ENCODE results near the gene EFL1.
A peak's percentile ranks its signal among the peaks of the same experiment; 100 is the strongest.
"Not testable (repeated sequence)": the region's sequence is repeated elsewhere in the genome, so short reads cannot be mapped to it uniquely, and the experiment has no call there.

Gene EFL1

DNA sequence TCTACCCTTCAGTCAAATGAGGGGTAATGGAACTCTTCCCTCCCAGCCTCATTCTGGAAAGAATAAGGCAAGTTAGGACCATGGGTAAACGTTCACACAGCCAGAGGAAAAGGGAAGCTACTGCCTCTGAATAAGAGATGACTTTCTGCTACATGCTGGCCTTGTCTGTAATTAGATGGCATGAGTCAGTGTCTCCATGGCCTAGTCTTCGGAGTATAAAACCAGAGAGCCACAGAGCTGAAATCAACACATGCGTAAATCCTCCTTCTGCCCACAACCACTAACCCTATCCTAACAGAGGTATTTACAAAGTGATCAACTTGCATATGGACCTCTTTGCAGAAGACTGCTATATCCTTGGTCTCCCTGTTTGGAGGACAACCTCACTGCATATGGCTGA is 14.3 kb downstream of the EFL1 start:
- 98% methylated on average over 2 of the region's 3 CpGs for WGBS
- H2AFZ ChIP-seq (ENCODE audit: low read depth, low read length); H3K18ac ChIP-seq (ENCODE audit: low read depth in 1 of 2, low read length in 2 of 2); H2BK15ac ChIP-seq (ENCODE audit: low read depth, poor library complexity, severe bottlenecking); H3K14ac ChIP-seq (ENCODE audit: low read length in 2 of 2); H3K23ac ChIP-seq (ENCODE audit: low read length in 2 of 2); H3K79me1 ChIP-seq (replicated peaks; ENCODE audit: low read length, poor library complexity, severe bottlenecking); DNase-seq; H2BK120ac ChIP-seq (ENCODE audit: low read depth, low read length); H3K27ac ChIP-seq (ENCODE audit: low read length, poor library complexity, severe bottlenecking); H3K9ac ChIP-seq (ENCODE audit: low read length); H2BK12ac ChIP-seq (ENCODE audit: low read length in 2 of 2); H4K8ac ChIP-seq (ENCODE audit: low read length); H3K4me3 ChIP-seq (ENCODE audit: insufficient read depth in 1 of 2, low read depth in 1 of 2, low read length in 2 of 2); H3K4me1 ChIP-seq (ENCODE audit: control insufficient read depth, insufficient read depth, low read depth, low read length); H2AK5ac ChIP-seq (ENCODE audit: low read length, severe bottlenecking); H2BK5ac ChIP-seq (ENCODE audit: low read depth, low read length, poor library complexity, severe bottlenecking); H3K27me3 ChIP-seq (ENCODE audit: control insufficient read depth in 1 of 2, insufficient read depth in 1 of 2, low read length in 2 of 2); H3K9me3 ChIP-seq (ENCODE audit: control insufficient read depth, low read length); H3K4ac ChIP-seq (ENCODE audit: low read depth in 1 of 2, low read length in 2 of 2); H3K4me2 ChIP-seq (ENCODE audit: low read length, poor library complexity, severe bottlenecking); H4K91ac ChIP-seq (ENCODE audit: low read length): not testable (repeated sequence)
- peaks cover 0 to 52% of the 10 kb centered on the region in 2 experiments for H3K36me3 ChIP-seq (ENCODE audit: control insufficient read depth in 1 of 2, insufficient read depth in 2 of 2, low read depth in 1 of 2, low read length in 2 of 2)

DNA sequence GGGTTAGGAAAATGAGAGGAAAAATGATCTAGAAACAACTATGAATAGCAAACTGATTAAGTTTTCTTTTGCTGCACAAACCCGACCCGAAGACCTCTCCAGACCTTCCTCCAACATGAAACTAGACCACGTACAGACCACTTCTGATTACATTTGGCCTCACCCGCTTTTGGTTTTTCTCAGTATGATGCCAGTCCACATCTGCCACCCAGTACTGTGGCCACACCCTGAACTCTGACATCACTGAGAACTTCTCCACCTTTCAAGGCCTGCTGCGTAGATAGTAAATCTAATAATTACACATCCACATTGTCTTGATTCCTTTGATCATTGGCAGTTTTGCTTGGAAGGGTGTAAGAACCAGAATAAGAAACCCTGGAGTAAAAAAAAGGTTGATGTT is 16.6 kb downstream of the EFL1 start:
- 99% methylated on average over 4 of the region's 5 CpGs for whole genome bisulfite sequencing
- H4K91ac ChIP-seq (ENCODE audit: low read length); H3K23ac ChIP-seq (ENCODE audit: low read length in 2 of 2): not testable (repeated sequence)

DNA sequence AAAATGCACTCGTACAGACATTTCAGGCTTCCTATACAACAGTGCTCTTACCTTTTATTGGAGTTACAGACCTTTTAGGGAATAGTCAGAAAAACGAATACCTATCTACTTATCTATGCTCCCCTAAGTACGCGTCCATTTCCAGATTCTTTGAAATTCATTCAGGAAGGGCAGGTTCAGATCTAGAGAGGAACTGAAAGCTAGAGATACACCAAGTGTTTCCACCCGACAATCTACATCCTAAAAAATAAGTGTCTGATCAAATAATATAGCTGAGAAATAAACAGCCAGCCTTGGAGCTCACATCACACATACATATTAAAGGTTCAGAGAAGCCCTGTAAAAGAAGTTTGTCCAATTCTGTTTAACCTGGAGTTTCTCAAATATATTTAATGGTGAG is 18.9 kb downstream of the EFL1 start:
- H2AFZ ChIP-seq (ENCODE audit: low read depth, low read length); H3K4ac ChIP-seq (ENCODE audit: low read depth in 1 of 2, low read length in 2 of 2); H2BK120ac ChIP-seq (ENCODE audit: low read depth, low read length); H3K27ac ChIP-seq (ENCODE audit: low read length, poor library complexity, severe bottlenecking); H3K14ac ChIP-seq (ENCODE audit: low read length in 2 of 2); H3K4me1 ChIP-seq (ENCODE audit: control insufficient read depth, insufficient read depth, low read depth, low read length); H3K79me1 ChIP-seq (replicated peaks; ENCODE audit: low read length, poor library complexity, severe bottlenecking); H3K9me3 ChIP-seq (ENCODE audit: control insufficient read depth, low read length); H3K27me3 ChIP-seq (ENCODE audit: control insufficient read depth in 1 of 2, insufficient read depth in 1 of 2, low read length in 2 of 2); H3K9ac ChIP-seq (ENCODE audit: low read length); H3K23ac ChIP-seq (ENCODE audit: low read length in 2 of 2); H4K91ac ChIP-seq (ENCODE audit: low read length); DNase-seq; H3K18ac ChIP-seq (ENCODE audit: low read depth in 1 of 2, low read length in 2 of 2); H2BK12ac ChIP-seq (ENCODE audit: low read length in 2 of 2); H2BK15ac ChIP-seq (ENCODE audit: low read depth, poor library complexity, severe bottlenecking); H2AK5ac ChIP-seq (ENCODE audit: low read length, severe bottlenecking); H2BK5ac ChIP-seq (ENCODE audit: low read depth, low read length, poor library complexity, severe bottlenecking); H4K8ac ChIP-seq (ENCODE audit: low read length); H3K4me3 ChIP-seq (ENCODE audit: insufficient read depth in 1 of 2, low read depth in 1 of 2, low read length in 2 of 2); H3K4me2 ChIP-seq (ENCODE audit: low read length, poor library complexity, severe bottlenecking): not testable (repeated sequence)
- H3K36me3 ChIP-seq (ENCODE audit: control insufficient read depth in 1 of 2, insufficient read depth in 2 of 2, low read depth in 1 of 2, low read length in 2 of 2), result peaks cover 0 to 64% of the 10 kb centered on the region in 2 experiments
- no CpG with 5 or more reads among the region's 5 CpGs for WGBS

More for the DNA sequence above, 16.6 kb downstream of the EFL1 start:
- H3K9ac ChIP-seq (ENCODE audit: low read length); H2BK12ac ChIP-seq (ENCODE audit: low read length in 2 of 2); H3K4me2 ChIP-seq (ENCODE audit: low read length, poor library complexity, severe bottlenecking); H3K27me3 ChIP-seq (ENCODE audit: control insufficient read depth in 1 of 2, insufficient read depth in 1 of 2, low read length in 2 of 2); H3K4me1 ChIP-seq (ENCODE audit: control insufficient read depth, insufficient read depth, low read depth, low read length); H2BK5ac ChIP-seq (ENCODE audit: low read depth, low read length, poor library complexity, severe bottlenecking); H3K18ac ChIP-seq (ENCODE audit: low read depth in 1 of 2, low read length in 2 of 2); DNase-seq; H2BK120ac ChIP-seq (ENCODE audit: low read depth, low read length); H3K79me1 ChIP-seq (replicated peaks; ENCODE audit: low read length, poor library complexity, severe bottlenecking); H3K4ac ChIP-seq (ENCODE audit: low read depth in 1 of 2, low read length in 2 of 2); H3K14ac ChIP-seq (ENCODE audit: low read length in 2 of 2); H2AK5ac ChIP-seq (ENCODE audit: low read length, severe bottlenecking); H3K4me3 ChIP-seq (ENCODE audit: insufficient read depth in 1 of 2, low read depth in 1 of 2, low read length in 2 of 2); H2BK15ac ChIP-seq (ENCODE audit: low read depth, poor library complexity, severe bottlenecking); H4K8ac ChIP-seq (ENCODE audit: low read length); H3K9me3 ChIP-seq (ENCODE audit: control insufficient read depth, low read length); H3K27ac ChIP-seq (ENCODE audit: low read length, poor library complexity, severe bottlenecking); H2AFZ ChIP-seq (ENCODE audit: low read depth, low read length): not testable (repeated sequence)
- peaks cover 0 to 41% of the 10 kb centered on the region in 2 experiments for H3K36me3 ChIP-seq (ENCODE audit: control insufficient read depth in 1 of 2, insufficient read depth in 2 of 2, low read depth in 1 of 2, low read length in 2 of 2)

DNA sequence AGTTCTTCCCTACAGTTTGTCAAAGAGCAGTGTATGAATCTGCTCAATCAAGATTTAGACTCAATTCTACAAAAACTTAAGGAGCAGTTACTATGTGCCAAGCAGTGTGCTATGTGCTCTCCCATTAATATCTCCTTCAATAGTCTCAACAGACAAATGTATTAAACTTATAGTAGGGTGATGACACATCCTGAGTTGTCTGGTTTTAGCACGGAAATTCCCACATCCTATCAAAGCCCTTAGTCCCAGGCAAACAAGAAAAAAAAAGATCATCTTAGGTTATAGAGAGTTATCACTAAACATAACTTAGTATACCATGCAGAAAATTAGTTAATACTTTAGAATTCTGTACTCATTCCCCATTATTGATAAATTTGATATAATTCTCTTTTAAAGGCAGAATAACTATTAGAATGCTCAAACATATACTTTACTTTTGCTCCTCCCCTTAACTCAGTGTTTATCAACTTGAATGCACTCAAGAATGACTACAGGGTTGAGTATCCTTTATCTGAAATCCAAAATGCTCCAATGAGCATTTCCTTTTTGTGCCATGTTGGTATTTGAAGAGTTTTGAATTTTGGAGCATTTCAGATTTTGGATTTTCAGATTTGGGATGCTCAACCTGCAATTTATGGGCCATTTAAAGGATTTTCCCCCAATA is 20.6 kb downstream of the EFL1 start:
- H3K27me3 ChIP-seq (ENCODE audit: control insufficient read depth in 1 of 2, insufficient read depth in 1 of 2, low read length in 2 of 2); H2BK15ac ChIP-seq (ENCODE audit: low read depth, poor library complexity, severe bottlenecking); H3K4me3 ChIP-seq (ENCODE audit: insufficient read depth in 1 of 2, low read depth in 1 of 2, low read length in 2 of 2); H2AFZ ChIP-seq (ENCODE audit: low read depth, low read length); H3K18ac ChIP-seq (ENCODE audit: low read depth in 1 of 2, low read length in 2 of 2); H4K8ac ChIP-seq (ENCODE audit: low read length); H3K23ac ChIP-seq (ENCODE audit: low read length in 2 of 2); H3K79me1 ChIP-seq (replicated peaks; ENCODE audit: low read length, poor library complexity, severe bottlenecking); H3K27ac ChIP-seq (ENCODE audit: low read length, poor library complexity, severe bottlenecking); H3K4ac ChIP-seq (ENCODE audit: low read depth in 1 of 2, low read length in 2 of 2); H2BK12ac ChIP-seq (ENCODE audit: low read length in 2 of 2); H2BK120ac ChIP-seq (ENCODE audit: low read depth, low read length); H3K9ac ChIP-seq (ENCODE audit: low read length); H3K9me3 ChIP-seq (ENCODE audit: control insufficient read depth, low read length); H2AK5ac ChIP-seq (ENCODE audit: low read length, severe bottlenecking); H2BK5ac ChIP-seq (ENCODE audit: low read depth, low read length, poor library complexity, severe bottlenecking); H3K4me1 ChIP-seq (ENCODE audit: control insufficient read depth, insufficient read depth, low read depth, low read length); H4K91ac ChIP-seq (ENCODE audit: low read length); H3K14ac ChIP-seq (ENCODE audit: low read length in 2 of 2); H3K4me2 ChIP-seq (ENCODE audit: low read length, poor library complexity, severe bottlenecking): not testable (repeated sequence)
- WGBS, result no CpG with 5 or more reads among the region's 1 CpG
- H3K36me3 ChIP-seq (ENCODE audit: control insufficient read depth in 1 of 2, insufficient read depth in 2 of 2, low read depth in 1 of 2, low read length in 2 of 2), result peaks cover 0 to 71% of the 10 kb centered on the region in 2 experiments
- DNase-seq, result peak; percentile 39
